GM23338 (cell line): ENCODE results near the gene PCSK6. TPM values are rescaled to one million over a fixed set of nuclear protein-coding genes. Genes with fewer than 3 reads are reported as not detected.

Experiments
- ATAC-seq: fragments of 200-7000 bp; cut with Tn5 transposase; 3 replicates; pipeline ENCODE4 v1.9.1; 2020
- DNase-seq: peaks from one replicate; pipeline ENCODE4 v3.0.0-alpha.2; 2015; ENCODE audit warnings: low spot score
- H2AFZ ChIP-seq: fragments of 200-600 bp; sonication (generic); 2 replicates; pipeline ENCODE4 v1.8.0; 2016; ENCODE audit warnings: antibody characterized with exemption, mild to moderate bottlenecking, moderate library complexity
- H3F3A ChIP-seq: fragments of 200-600 bp; sonication (generic); replicated peaks from 2 replicates; pipeline ENCODE4 v1.8.0; 2017; ENCODE audit warnings: antibody characterized with exemption, mixed run types, low read depth
- H3K27ac ChIP-seq: fragments of 200-600 bp; sonication (generic); 2 replicates; pipeline ENCODE4 v1.6.1; 2016; ENCODE audit warnings: low read depth
- H3K27me3 ChIP-seq: fragments of 200-600 bp; sonication (generic); 2 replicates; pipeline ENCODE4 v1.8.0; 2016; ENCODE audit warnings: mild to moderate bottlenecking, mixed run types, moderate library complexity; ENCODE audit not compliant: insufficient read depth
- H3K36me3 ChIP-seq: fragments of 200-600 bp; sonication (generic); 2 replicates; pipeline ENCODE4 v1.8.0; 2016; ENCODE audit warnings: mild to moderate bottlenecking; ENCODE audit not compliant: insufficient read depth
- H3K4me1 ChIP-seq: fragments of 200-600 bp; sonication (generic); 2 replicates; pipeline ENCODE4 v1.8.0; 2016; ENCODE audit warnings: mild to moderate bottlenecking, moderate library complexity; ENCODE audit not compliant: insufficient read depth
- H3K4me2 ChIP-seq: fragments of 200-600 bp; sonication (generic); 2 replicates; pipeline ENCODE4 v1.7.1; 2017; ENCODE audit warnings: mixed run types
- H3K4me3 ChIP-seq: fragments of 200-600 bp; sonication (generic); 2 replicates; pipeline ENCODE4 v1.6.1; 2016; ENCODE audit warnings: mixed run types
- H3K79me2 ChIP-seq: fragments of 200-600 bp; sonication (generic); replicated peaks from 2 replicates; pipeline ENCODE4 v1.8.0; 2017; ENCODE audit warnings: mild to moderate bottlenecking; ENCODE audit not compliant: insufficient read depth
- H3K9me2 ChIP-seq: fragments of 200-600 bp; sonication (generic); 2 replicates; pipeline ENCODE4 v1.8.0; 2017; ENCODE audit not compliant: insufficient read depth
- H4K20me1 ChIP-seq: fragments of 200-600 bp; sonication (generic); replicated peaks from 2 replicates; pipeline ENCODE4 v1.8.0; 2017; ENCODE audit warnings: mild to moderate bottlenecking; ENCODE audit not compliant: insufficient read depth
- H3K27ac Mint-ChIP-seq: 2 replicates; pipeline ENCODE4 v1.8.0; 2020; ENCODE audit warnings: inconsistent platforms, mild to moderate bottlenecking, moderate library complexity, mixed read lengths
- H3K27me3 Mint-ChIP-seq: 3 replicates; pipeline ENCODE4 v1.8.0; 2022; ENCODE audit warnings: low read depth, mild to moderate bottlenecking, moderate library complexity, mixed read lengths, inconsistent platforms; ENCODE audit not compliant: insufficient read depth, poor library complexity
- H3K36me3 Mint-ChIP-seq: 3 replicates; pipeline ENCODE4 v1.8.0; 2021; ENCODE audit warnings: low read depth, mild to moderate bottlenecking, inconsistent platforms, moderate library complexity, mixed read lengths
- H3K4me1 Mint-ChIP-seq: 3 replicates; pipeline ENCODE4 v1.8.0; 2020; ENCODE audit warnings: mild to moderate bottlenecking, inconsistent platforms, mixed read lengths
- H3K4me3 Mint-ChIP-seq: 3 replicates; pipeline ENCODE4 v1.8.0; 2021; ENCODE audit warnings: moderate library complexity, mild to moderate bottlenecking, inconsistent platforms, mixed read lengths
- H3K9me3 Mint-ChIP-seq: 3 replicates; pipeline ENCODE4 v1.8.0; 2020; ENCODE audit warnings: moderate library complexity, mild to moderate bottlenecking, inconsistent platforms, mixed read lengths
- CREB1 ChIP-seq: fragments of 250-450 bp; sonication (Bioruptor Pico); IDR thresholded peaks from 2 replicates; pipeline ENCODE4 v1.5.0; 2020; ENCODE audit warnings: low read depth, mild to moderate bottlenecking, moderate library complexity
- CTCF ChIP-seq, 2 experiments: fragments of 200-600 bp in 1 of 2; sonication (generic) in 1 of 2; conservative IDR thresholded peaks; 2 replicates each; pipeline versions ENCODE4 v1.5.1 to v1.6.1; 2016 to 2017; ENCODE audit warnings: antibody characterized with exemption in 2 of 2, low read depth in 2 of 2, mild to moderate bottlenecking in 2 of 2, moderate library complexity in 1 of 2
- ETS1 ChIP-seq: IDR thresholded peaks from 2 replicates; pipeline ENCODE4 v1.6.1; 2016; ENCODE audit warnings: antibody characterized with exemption
- EZH2 ChIP-seq: fragments of 200-600 bp; sonication (generic); IDR thresholded peaks from one replicate; pipeline ENCODE4 v1.8.0; 2017; ENCODE audit warnings: antibody characterized with exemption, mild to moderate bottlenecking, low read depth; ENCODE audit not compliant: unreplicated experiment
- EZH2phosphoT487 ChIP-seq: fragments of 200-600 bp; sonication (generic); IDR thresholded peaks from one replicate; pipeline ENCODE4 v1.8.1; 2018; ENCODE audit warnings: antibody characterized with exemption; ENCODE audit not compliant: unreplicated experiment
- JUNB ChIP-seq: IDR thresholded peaks from one replicate; pipeline ENCODE4 v1.6.1; 2016; ENCODE audit warnings: antibody characterized with exemption; ENCODE audit not compliant: unreplicated experiment
- NANOG ChIP-seq: IDR thresholded peaks from 2 replicates; pipeline ENCODE4 v1.6.1; 2016; ENCODE audit warnings: antibody characterized with exemption, borderline replicate concordance
- POLR2AphosphoS5 ChIP-seq: IDR thresholded peaks from 2 replicates; pipeline ENCODE4 v1.6.1; 2016; ENCODE audit warnings: antibody characterized with exemption, low read depth
- REST ChIP-seq: IDR thresholded peaks from one replicate; pipeline ENCODE4 v1.6.1; 2018; ENCODE audit warnings: antibody characterized with exemption; ENCODE audit not compliant: unreplicated experiment
- STAT1 ChIP-seq: IDR thresholded peaks from one replicate; pipeline ENCODE4 v1.6.1; 2016; ENCODE audit warnings: antibody characterized with exemption; ENCODE audit not compliant: unreplicated experiment
- ZNF114 ChIP-seq: fragments of 250-450 bp; sonication (Bioruptor Pico); IDR thresholded peaks from 2 replicates; pipeline ENCODE4 v1.5.0; 2020; ENCODE audit warnings: mild to moderate bottlenecking, moderate library complexity
- ZNF331 ChIP-seq: fragments of 250-450 bp; sonication (Bioruptor Pico); IDR thresholded peaks from 2 replicates; pipeline ENCODE4 v1.5.0; 2020; ENCODE audit warnings: low read depth, mild to moderate bottlenecking, moderate library complexity
- ZNF462 ChIP-seq: fragments of 250-450 bp; sonication (Bioruptor Pico); IDR thresholded peaks from 2 replicates; pipeline ENCODE4 v1.5.0; 2020; ENCODE audit warnings: mild to moderate bottlenecking, moderate library complexity
- polyA plus RNA-seq: library from polyadenylated mRNA; unstranded; fragments of >200 nt; fragmentation: Nextera tagmentation; extraction: Ambion mirVana; gene quantifications from 2 replicates; pipeline ENCODE4 v1.2.1, GENCODE V29; 2016
- total RNA-seq: library from RNA; depleted of rRNA; stranded (reverse); fragments of >200 nt; shearing (Covaris generic); gene quantifications from 2 replicates; pipeline ENCODE4 v1.2.3, GENCODE V29; 2014

PCSK6 gene
- total and polyA plus RNA-seq, 2 experiments from 2014 or later, result 1.7 to 6.7 TPM

GRCh38 chr15:101456057-101456739 lies 33.3 kb downstream of the PCSK6 start:
- DNase-seq (no peak), ATAC-seq (no peak)
- H3K27ac ChIP-seq, result no peak overlapping the region
- no peaks in the 10 kb centered on the region for H4K20me1 ChIP-seq
- H2AFZ ChIP-seq, result no peak overlapping the region
- H3K4me1 Mint-ChIP-seq, result peaks cover 14% of the 10 kb centered on the region
- no peaks in the 10 kb centered on the region for H3K36me3 Mint-ChIP-seq
- no peaks in the 10 kb centered on the region for H3K9me2 ChIP-seq
- H3K4me3 Mint-ChIP-seq, result no peak overlapping the region
- H3K27me3 Mint-ChIP-seq, result peaks cover 2% of the 10 kb centered on the region
- no peaks in the 10 kb centered on the region for H3K36me3 ChIP-seq
- H3K4me1 ChIP-seq, result no peaks in the 10 kb centered on the region; the same call in 1 of the 2 replicates
- H3K4me3 ChIP-seq, result no peak overlapping the region
- H3K4me2 ChIP-seq, result no peak overlapping the region
- TF ChIP-seq ETS1 (no peak), REST (no peak), POLR2AphosphoS5 (no peak), JUNB (no peak), NANOG (no peak), CTCF (conservative IDR thresholded peaks at IDR 0.05; ENCODE audit: low read depth in 2 of 2) (no peak), EZH2 (no peak), CREB1 (CRISPR knock-in tag) (no peak), ZNF462 (CRISPR knock-in tag) (no peak), ZNF114 (CRISPR knock-in tag) (no peak), ZNF331 (CRISPR knock-in tag) (no peak), STAT1 (no peak), EZH2phosphoT487 (no peak)
- H3K79me2 ChIP-seq, result no peaks in the 10 kb centered on the region
- no peaks in the 10 kb centered on the region for H3K27me3 ChIP-seq
- no peak overlapping the region for H3K27ac Mint-ChIP-seq
- H3F3A ChIP-seq, result no peaks in the 10 kb centered on the region
- no peaks in the 10 kb centered on the region for H3K9me3 Mint-ChIP-seq
